Ovary (tissue), 3 donors: ENCODE measurements around the gene UBE2S.

Experiments used
- EP300 ChIP-seq: sonication (generic); formaldehyde crosslinking; IDR thresholded peaks from one replicate; pipeline ENCODE4 v1.6.1; 2017; ENCODE audit warnings: antibody characterized with exemption
- POLR2A ChIP-seq: fragments of 450-650 bp; IDR thresholded peaks from one replicate; pipeline ENCODE4 v1.6.1; 2017; ENCODE audit warnings: antibody characterized with exemption, mild to moderate bottlenecking, moderate library complexity
- TF ChIP-seq, protein P1 (sequence below), 3 donors: fragments of 450-650 bp in 2 of 3; fragments of 200-600 bp in 1 of 3; IDR thresholded peaks; one replicate each; pipeline versions ENCODE4 v1.5.1 to v1.8.0; 2016 to 2022; ENCODE audit warnings: antibody characterized with exemption in 3 of 3, mild to moderate bottlenecking in 1 of 3
- donor health status: DM: no; HTN: no; CAD: no.

DNA sequence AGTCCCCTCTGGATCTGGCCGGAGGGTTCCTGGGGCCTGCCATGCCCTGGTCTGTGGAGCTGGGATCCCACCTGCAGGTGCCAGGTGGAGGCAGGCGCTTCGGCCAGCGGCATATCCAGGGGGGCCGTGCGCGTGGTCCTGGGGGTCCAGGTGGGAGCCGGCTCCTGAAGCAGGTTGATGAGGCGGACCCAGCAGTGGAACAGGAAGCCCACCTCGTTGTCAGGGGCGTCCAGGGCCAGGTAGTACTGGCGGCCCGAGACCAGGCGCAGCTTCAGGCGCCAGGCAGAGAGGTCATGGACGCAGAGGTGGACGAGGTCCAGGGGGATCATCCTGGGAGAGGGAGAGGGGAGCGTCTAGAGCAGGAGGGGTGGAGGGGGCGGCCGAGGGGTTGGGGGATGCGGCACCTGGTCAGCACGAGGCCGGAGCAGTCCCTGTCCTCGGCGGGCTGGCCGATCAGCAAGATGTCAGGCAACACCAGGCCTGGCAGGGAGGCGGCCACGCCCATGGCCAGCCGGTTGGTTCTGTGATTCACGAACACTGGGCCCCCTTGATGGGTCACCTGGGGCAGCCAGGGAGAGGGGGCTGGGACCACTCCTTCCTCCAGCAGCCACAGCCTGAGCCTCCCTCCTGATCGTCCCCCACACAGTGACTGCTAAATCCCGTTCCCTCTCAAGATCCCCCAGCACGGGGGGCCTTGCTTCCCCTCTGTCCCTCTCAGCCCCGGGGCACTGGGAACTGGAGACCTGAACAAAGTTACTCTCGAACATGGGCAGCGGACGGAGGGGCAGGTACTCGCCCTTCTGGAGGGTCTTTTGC is 45.2 kb downstream of the UBE2S start:
- TF ChIP-seq, protein P1, sequence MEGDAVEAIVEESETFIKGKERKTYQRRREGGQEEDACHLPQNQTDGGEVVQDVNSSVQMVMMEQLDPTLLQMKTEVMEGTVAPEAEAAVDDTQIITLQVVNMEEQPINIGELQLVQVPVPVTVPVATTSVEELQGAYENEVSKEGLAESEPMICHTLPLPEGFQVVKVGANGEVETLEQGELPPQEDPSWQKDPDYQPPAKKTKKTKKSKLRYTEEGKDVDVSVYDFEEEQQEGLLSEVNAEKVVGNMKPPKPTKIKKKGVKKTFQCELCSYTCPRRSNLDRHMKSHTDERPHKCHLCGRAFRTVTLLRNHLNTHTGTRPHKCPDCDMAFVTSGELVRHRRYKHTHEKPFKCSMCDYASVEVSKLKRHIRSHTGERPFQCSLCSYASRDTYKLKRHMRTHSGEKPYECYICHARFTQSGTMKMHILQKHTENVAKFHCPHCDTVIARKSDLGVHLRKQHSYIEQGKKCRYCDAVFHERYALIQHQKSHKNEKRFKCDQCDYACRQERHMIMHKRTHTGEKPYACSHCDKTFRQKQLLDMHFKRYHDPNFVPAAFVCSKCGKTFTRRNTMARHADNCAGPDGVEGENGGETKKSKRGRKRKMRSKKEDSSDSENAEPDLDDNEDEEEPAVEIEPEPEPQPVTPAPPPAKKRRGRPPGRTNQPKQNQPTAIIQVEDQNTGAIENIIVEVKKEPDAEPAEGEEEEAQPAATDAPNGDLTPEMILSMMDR (IDR thresholded peaks at IDR 0.05), result no peak
- TF ChIP-seq POLR2A (no peak), EP300 (no peak)
